ENCODE results near the gene CARMIL1.

- TF ChIP-seq POLR2A (IDR thresholded peaks at IDR 0.05) (no peak), POLR2AphosphoS5 (IDR thresholded peaks at IDR 0.05) (no peak)
- TF ChIP-seq, protein P1, sequence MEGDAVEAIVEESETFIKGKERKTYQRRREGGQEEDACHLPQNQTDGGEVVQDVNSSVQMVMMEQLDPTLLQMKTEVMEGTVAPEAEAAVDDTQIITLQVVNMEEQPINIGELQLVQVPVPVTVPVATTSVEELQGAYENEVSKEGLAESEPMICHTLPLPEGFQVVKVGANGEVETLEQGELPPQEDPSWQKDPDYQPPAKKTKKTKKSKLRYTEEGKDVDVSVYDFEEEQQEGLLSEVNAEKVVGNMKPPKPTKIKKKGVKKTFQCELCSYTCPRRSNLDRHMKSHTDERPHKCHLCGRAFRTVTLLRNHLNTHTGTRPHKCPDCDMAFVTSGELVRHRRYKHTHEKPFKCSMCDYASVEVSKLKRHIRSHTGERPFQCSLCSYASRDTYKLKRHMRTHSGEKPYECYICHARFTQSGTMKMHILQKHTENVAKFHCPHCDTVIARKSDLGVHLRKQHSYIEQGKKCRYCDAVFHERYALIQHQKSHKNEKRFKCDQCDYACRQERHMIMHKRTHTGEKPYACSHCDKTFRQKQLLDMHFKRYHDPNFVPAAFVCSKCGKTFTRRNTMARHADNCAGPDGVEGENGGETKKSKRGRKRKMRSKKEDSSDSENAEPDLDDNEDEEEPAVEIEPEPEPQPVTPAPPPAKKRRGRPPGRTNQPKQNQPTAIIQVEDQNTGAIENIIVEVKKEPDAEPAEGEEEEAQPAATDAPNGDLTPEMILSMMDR (IDR thresholded peaks at IDR 0.05) = no peak
Measured at GRCh38 chr6:25478973-25479372, 199.8 kb downstream of the CARMIL1 start.

All from breast epithelium (tissue), 3 donors.